Activated naive CD8-positive, alpha-beta T cell treated with anti-CD3 and anti-CD28 coated beads for 36 hours (primary cell): ENCODE data around the gene CCDC12. TPM values are rescaled to one million over a fixed set of nuclear protein-coding genes. Genes with fewer than 3 reads are reported as not detected.

Experiments used
- DNase-seq: peaks from one replicate; pipeline ENCODE4 v3.0.0; 2021
- H3K27ac Mint-ChIP-seq: one replicate; pipeline ENCODE4 v1.8.0; 2022; ENCODE audit warnings: mild to moderate bottlenecking, moderate library complexity, mixed read lengths
- H3K27me3 Mint-ChIP-seq: one replicate; pipeline ENCODE4 v1.8.0; 2022; ENCODE audit warnings: mild to moderate bottlenecking, mixed read lengths
- H3K36me3 Mint-ChIP-seq: one replicate; pipeline ENCODE4 v1.8.0; 2021; ENCODE audit warnings: mild to moderate bottlenecking, mixed read lengths
- H3K4me1 Mint-ChIP-seq: one replicate; pipeline ENCODE4 v1.8.0; 2021; ENCODE audit warnings: mixed read lengths
- H3K4me3 Mint-ChIP-seq: one replicate; pipeline ENCODE4 v1.8.0; 2022; ENCODE audit warnings: mild to moderate bottlenecking, moderate library complexity, mixed read lengths
- H3K9me3 Mint-ChIP-seq: one replicate; pipeline ENCODE4 v1.8.0; 2022; ENCODE audit warnings: mixed read lengths
- total RNA-seq, 2 experiments: library from RNA; stranded (reverse); gene quantifications; one replicate each; pipeline ENCODE4 v1.2.3, GENCODE V29; 2021

Gene CCDC12
- total RNA-seq, 2 experiments from 2014 or later = 48.8 to 55.4 TPM

DNA sequence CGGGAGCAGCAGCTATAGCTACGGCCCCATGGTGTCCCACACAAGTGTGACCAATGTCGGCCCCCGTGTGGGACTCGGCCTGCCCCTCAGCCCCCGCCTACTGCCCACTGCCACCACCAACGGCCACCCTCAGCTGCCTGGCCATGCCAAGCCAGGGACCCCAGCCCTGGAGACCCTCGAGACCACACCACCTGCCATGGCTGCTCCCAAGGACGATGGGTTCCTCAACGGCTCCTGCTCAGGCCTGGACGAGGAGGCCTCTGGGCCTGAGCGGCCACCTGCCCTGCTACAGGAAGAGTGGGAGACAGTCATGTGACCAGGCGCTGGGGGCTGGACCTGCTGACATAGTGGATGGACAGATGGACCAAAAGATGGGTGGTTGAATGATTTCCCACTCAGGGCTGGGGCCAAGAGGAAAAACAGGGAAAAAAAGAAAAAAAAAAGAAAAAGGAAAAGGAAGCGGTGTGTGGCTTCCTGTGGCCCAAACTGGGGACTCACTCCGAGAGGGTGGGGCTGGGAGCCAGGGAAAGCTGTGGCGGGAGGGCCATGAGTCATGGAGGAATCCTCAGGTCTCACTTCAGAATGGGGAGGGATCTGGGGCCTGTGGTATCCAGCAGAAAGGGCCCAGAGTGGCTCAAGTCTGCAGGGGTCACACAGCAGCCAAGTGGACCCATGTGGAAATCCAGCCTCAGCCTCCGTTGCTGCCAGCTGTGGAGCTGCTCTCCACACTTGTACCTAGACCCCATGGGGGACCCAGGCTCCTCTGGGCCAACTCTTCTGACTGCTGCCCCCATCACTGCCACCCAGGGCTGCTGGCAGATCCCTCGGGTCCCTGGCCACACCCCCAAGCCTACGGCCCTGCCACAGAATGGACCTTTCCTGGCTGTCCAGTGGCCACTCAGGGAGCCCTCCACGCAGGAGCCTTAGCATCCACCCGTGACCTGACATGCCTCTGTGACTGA lies 72.9 kb downstream of the CCDC12 start:
- H3K27me3 Mint-ChIP-seq = peaks cover 8% of the 10 kb centered on the region
- no peaks in the 10 kb centered on the region for H3K4me1 Mint-ChIP-seq
- no peak overlapping the region for H3K27ac Mint-ChIP-seq
- H3K9me3 Mint-ChIP-seq = no peaks in the 10 kb centered on the region
- H3K36me3 Mint-ChIP-seq = no peaks in the 10 kb centered on the region
- no peak for DNase-seq
- no peak overlapping the region for H3K4me3 Mint-ChIP-seq

DNA sequence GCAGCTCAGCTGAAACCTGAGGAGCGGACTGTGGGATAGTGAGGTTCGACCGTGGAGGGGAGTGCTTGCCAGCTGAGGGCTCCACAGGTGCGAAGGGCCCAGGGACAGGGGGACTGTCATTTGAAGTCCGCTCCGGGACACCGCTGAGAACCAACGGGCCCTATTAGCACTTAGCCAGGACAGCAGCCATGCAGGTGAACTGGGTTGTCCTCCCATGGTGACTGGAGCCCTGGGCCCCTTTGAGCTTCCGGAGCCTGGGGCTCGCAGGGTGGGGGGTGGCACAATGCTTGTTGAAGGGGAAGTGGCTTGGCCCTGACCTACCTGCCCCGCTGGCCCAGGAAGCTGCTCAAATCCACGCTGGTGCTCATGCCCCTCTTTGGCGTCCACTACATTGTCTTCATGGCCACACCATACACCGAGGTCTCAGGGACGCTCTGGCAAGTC lies 74.3 kb downstream of the CCDC12 start:
- no peaks in the 10 kb centered on the region for H3K36me3 Mint-ChIP-seq
- no peak overlapping the region for H3K27ac Mint-ChIP-seq
- no peaks in the 10 kb centered on the region for H3K4me1 Mint-ChIP-seq
- DNase-seq = no peak
- H3K4me3 Mint-ChIP-seq = no peak overlapping the region
- no peaks in the 10 kb centered on the region for H3K9me3 Mint-ChIP-seq
- H3K27me3 Mint-ChIP-seq = peaks cover 19% of the 10 kb centered on the region

DNA sequence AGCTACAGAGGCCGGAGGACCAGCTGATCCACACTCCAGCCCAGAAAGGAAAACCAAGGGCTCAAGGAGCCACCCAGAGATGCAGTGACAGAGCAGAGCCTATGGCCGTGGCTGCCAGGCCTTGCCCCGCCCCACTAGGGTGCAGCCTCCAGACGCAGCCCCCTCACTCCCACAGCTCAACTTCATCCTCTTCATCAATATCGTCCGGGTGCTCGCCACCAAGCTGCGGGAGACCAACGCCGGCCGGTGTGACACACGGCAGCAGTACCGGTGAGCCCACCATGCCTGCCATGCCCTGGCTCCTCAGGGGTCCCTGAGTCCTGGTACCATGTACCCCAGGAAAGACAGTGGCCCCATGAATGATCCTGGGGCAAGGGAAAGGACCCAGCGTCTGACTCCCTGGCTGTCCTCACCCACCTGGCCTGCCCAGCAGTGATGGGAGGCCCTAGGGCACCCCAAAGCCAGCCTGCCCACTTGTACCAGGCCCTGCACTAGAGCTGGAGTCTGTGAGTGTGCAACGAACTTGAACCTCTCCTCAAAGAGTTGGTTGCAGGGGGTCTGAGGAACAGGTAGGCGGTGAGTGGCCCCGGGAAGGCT lies 74.9 kb downstream of the CCDC12 start:
- Mint-ChIP-seq H3K27me3 (peaks cover 21% of the 10 kb centered on the region), H3K4me3 (no peak overlapping the region), H3K4me1 (no peaks in the 10 kb centered on the region), H3K27ac (no peak overlapping the region), H3K36me3 (no peaks in the 10 kb centered on the region), H3K9me3 (no peaks in the 10 kb centered on the region)
- no peak for DNase-seq

DNA sequence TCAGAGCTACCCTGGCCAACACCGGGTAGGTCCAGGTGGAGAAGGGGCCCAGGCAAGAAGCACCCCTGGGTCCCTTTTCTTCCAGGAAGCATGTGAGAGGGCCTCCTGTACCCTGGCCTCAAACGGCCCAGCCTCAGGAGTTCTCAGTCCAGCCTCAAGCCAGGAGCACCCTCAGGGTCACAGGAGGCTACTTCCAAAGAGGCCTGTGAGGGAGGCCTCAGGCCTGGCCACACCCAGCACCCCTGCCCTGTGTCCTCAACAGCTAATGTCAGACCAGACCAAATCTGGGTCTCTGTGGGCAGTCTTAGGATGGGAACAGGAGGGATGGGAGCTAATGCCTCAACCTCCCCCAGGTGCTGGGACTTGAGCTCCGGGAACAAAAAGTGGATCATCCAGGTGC lies 75.5 kb downstream of the CCDC12 start:
- Mint-ChIP-seq H3K9me3 (no peaks in the 10 kb centered on the region), H3K27ac (no peak overlapping the region), H3K27me3 (peaks cover 27% of the 10 kb centered on the region), H3K36me3 (no peaks in the 10 kb centered on the region), H3K4me3 (no peak overlapping the region), H3K4me1 (no peaks in the 10 kb centered on the region)
- DNase-seq = no peak

DNA sequence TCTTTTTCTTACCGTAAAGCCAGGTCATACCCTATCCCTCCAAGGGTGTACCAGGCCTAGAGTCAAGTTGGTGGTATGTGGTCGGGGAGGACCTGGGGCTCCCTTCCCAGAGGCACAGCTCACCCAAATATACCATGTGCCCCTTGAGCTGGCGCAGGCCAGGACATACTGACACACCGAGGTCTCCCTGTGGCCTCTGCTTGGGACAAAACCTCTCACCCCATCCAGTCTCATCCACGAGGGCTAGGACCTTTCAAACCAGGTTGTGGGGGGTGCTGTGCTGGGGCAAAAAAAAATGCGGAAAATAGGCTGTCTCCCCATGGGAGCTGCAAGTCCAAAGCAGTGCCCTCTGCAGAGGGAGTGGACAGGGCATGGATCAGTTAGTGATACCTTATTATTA lies 76.2 kb downstream of the CCDC12 start:
- H3K36me3 Mint-ChIP-seq = no peaks in the 10 kb centered on the region
- H3K4me3 Mint-ChIP-seq = no peak overlapping the region
- peaks cover 29% of the 10 kb centered on the region for H3K27me3 Mint-ChIP-seq
- H3K27ac Mint-ChIP-seq = no peak overlapping the region
- DNase-seq = no peak
- H3K9me3 Mint-ChIP-seq = no peaks in the 10 kb centered on the region
- no peaks in the 10 kb centered on the region for H3K4me1 Mint-ChIP-seq

DNA sequence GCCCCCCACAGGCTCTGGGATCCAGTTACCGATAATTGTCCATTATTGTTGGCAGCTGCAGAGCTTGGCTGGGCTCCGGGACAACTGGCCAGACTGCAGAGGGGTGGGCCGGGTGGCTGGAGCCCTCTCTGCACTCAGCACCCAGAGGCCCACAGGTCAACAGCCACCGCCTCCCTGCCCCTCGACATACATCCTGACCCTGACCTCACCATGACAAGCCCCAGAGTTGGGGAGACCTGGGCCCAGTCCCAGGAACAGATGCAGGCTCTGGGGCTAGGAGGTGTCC lies 76.6 kb downstream of the CCDC12 start:
- no peak overlapping the region for H3K4me3 Mint-ChIP-seq
- H3K4me1 Mint-ChIP-seq = no peaks in the 10 kb centered on the region
- H3K9me3 Mint-ChIP-seq = no peaks in the 10 kb centered on the region
- H3K36me3 Mint-ChIP-seq = no peaks in the 10 kb centered on the region
- no peak for DNase-seq
- no peak overlapping the region for H3K27ac Mint-ChIP-seq
- peaks cover 32% of the 10 kb centered on the region for H3K27me3 Mint-ChIP-seq

DNA sequence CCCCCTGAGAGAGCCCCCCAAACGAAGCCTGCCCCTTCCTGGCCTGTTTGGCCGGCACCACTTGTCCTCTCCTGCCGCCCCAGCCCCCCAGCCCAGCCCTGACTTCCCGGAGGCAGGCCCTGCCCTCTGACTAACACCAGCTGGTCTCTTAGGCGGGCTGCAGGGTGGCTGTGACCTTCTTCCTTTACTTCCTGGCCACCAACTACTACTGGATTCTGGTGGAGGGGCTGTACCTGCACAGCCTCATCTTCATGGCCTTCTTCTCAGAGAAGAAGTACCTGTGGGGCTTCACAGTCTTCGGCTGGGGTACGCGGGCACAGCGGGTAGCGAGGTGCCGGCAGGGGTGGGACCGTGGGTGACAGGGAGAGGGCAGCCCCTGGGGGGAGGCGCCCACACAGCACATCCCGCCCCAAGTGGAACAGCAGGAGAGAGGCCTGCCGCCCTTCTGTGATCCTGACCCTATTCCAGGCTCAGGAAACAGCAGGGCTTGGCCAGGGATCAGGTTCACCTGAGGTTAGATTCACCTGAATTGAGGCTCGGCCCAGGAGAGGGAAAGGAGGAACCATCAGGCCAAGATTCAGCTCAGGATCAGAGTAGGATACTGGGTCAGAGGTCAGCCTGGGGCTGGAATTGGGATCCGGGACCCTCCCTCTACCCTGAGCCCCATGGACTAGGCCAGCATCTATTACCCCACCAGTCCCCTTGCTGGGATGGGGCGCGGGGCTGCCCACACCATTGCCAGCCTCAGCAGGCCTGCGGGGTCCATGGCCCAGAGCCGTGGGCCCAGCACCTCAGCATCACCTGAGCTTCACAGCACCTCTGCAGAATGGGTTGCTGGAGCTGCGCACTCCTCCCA lies 77.2 kb downstream of the CCDC12 start:
- Mint-ChIP-seq H3K4me3 (no peak overlapping the region), H3K36me3 (no peaks in the 10 kb centered on the region), H3K27me3 (peaks cover 35% of the 10 kb centered on the region), H3K27ac (no peak overlapping the region), H3K4me1 (no peaks in the 10 kb centered on the region), H3K9me3 (no peaks in the 10 kb centered on the region)
- DNase-seq = no peak

DNA sequence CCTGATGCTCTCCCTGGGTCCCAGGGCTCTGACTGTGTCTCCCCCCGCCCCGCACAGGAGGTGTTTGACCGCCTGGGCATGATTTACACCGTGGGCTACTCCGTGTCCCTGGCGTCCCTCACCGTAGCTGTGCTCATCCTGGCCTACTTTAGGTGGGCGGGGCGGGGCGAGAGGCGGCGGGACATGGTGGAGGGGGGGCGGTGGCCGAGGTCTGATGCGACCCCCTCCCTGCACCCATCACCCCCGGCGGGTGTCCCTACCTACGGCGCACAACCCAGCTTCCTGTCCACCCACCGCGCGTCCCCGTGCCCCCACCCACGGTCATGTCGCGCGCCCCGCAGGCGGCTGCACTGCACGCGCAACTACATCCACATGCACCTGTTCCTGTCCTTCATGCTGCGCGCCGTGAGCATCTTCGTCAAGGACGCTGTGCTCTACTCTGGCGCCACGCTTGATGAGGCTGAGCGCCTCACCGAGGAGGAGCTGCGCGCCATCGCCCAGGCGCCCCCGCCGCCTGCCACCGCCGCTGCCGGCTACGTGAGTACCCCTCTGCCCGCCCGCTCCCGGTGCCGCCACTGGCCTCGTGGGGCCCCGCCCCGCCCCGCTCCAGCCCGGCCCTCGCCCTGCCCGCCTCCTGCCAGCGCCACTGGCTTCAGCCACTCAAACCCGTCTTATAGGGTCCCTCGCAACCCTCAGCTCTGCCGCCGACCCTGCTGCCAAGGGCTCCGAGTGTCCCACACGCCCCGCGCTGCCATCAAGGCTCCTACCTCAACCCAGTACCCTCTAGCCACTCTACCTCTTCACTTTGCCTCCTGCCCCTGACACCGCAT lies 78.0 kb downstream of the CCDC12 start:
- no peak for DNase-seq

DNA sequence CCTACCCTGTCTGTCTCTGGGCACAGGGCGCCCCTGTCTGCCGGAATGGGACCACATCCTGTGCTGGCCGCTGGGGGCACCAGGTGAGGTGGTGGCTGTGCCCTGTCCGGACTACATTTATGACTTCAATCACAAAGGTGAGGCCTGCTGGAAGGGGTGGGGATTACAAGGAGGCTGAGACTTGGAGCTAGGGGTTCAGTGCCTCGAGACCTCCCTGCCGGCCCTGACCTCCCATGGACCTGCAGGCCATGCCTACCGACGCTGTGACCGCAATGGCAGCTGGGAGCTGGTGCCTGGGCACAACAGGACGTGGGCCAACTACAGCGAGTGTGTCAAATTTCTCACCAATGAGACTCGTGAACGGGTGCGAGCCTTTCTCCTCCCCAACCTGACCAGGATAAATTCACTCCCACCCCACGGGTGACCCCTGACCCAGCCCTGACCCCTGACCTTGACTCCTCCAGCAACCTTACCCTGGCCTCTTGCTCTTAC lies 78.7 kb downstream of the CCDC12 start:
- H3K36me3 Mint-ChIP-seq = no peaks in the 10 kb centered on the region
- H3K9me3 Mint-ChIP-seq = no peaks in the 10 kb centered on the region
- H3K27ac Mint-ChIP-seq = no peak overlapping the region
- no peak overlapping the region for H3K4me3 Mint-ChIP-seq
- no peak for DNase-seq
- peaks cover 49% of the 10 kb centered on the region for H3K27me3 Mint-ChIP-seq
- H3K4me1 Mint-ChIP-seq = no peaks in the 10 kb centered on the region

More for the DNA sequence above, 78.0 kb downstream of the CCDC12 start:
- H3K4me1 Mint-ChIP-seq = no peaks in the 10 kb centered on the region
- peak overlapping the region; percentile 14 for H3K4me3 Mint-ChIP-seq
- H3K27me3 Mint-ChIP-seq = peaks cover 43% of the 10 kb centered on the region
- H3K9me3 Mint-ChIP-seq = no peaks in the 10 kb centered on the region
- H3K27ac Mint-ChIP-seq = no peak overlapping the region
- H3K36me3 Mint-ChIP-seq = no peaks in the 10 kb centered on the region

DNA sequence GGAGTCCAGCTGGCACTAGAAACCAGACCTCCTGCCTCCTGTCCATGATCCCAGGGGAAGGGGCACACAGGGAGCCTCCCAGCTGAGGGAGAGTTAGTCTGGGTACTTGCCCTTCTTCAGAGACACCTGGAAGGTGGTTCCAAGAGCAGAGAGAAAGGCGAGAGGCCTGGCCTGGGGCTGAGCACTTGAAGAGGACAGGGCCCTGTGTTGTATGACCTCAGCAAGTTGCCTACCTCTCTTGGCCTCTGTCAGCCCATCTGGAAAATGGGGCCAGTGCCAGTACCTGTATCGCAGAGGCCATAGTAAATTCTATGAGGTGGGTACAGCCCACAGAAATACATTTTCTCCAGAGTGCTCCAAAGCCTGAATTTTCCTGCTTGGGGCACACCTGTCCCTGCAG lies 79.5 kb downstream of the CCDC12 start:
- H3K27me3 Mint-ChIP-seq = peaks cover 57% of the 10 kb centered on the region
- H3K4me3 Mint-ChIP-seq = no peak overlapping the region
- H3K36me3 Mint-ChIP-seq = no peaks in the 10 kb centered on the region
- H3K27ac Mint-ChIP-seq = no peak overlapping the region
- no peaks in the 10 kb centered on the region for H3K9me3 Mint-ChIP-seq
- no peak for DNase-seq
- H3K4me1 Mint-ChIP-seq = no peaks in the 10 kb centered on the region

DNA sequence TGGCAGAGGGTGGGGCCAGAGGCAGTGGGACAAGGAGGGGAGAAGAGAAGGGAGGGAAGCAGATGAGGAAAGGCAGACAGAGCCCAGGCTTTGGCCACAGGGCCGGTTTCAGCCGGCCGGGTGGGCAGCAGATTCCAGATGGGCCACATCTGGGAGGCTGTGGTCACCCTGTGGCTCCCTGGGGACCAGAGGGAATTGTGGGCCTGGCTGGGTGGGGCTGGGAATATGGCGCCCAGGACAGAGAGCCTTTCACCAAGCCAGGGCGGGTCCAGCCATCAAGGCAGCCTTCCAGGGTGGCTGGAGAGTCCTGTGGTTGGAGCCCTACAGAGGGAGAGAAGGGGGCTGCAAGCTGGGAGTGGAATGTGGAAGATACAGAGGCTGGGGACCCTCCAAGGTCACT lies 80.2 kb downstream of the CCDC12 start:
- H3K9me3 Mint-ChIP-seq = no peaks in the 10 kb centered on the region
- H3K4me3 Mint-ChIP-seq = no peak overlapping the region
- no peaks in the 10 kb centered on the region for H3K4me1 Mint-ChIP-seq
- peaks cover 63% of the 10 kb centered on the region for H3K27me3 Mint-ChIP-seq
- H3K36me3 Mint-ChIP-seq = no peaks in the 10 kb centered on the region
- DNase-seq = no peak
- no peak overlapping the region for H3K27ac Mint-ChIP-seq

DNA sequence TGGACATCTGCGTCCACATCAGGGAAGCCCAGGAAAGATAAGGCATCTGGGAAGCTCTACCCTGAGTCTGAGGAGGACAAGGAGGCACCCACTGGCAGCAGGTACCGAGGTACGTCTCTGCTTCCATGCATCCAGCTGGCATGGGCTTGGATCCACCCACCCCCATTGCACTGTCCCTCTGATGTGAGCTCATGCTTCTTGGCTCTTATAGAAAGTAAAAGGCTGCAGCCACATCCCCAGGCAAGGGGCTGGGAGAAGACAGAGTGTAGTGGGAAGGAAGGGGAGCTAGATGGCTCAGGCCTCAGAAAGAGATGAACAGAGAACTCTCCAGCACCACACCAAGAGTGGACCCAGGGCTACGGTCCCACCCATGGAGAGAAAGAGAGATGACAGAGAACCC lies 80.8 kb downstream of the CCDC12 start:
- Mint-ChIP-seq H3K27ac (no peak overlapping the region), H3K9me3 (no peaks in the 10 kb centered on the region), H3K27me3 (peaks cover 70% of the 10 kb centered on the region), H3K4me1 (no peaks in the 10 kb centered on the region), H3K4me3 (no peak overlapping the region), H3K36me3 (no peaks in the 10 kb centered on the region)
- DNase-seq = no peak

DNA sequence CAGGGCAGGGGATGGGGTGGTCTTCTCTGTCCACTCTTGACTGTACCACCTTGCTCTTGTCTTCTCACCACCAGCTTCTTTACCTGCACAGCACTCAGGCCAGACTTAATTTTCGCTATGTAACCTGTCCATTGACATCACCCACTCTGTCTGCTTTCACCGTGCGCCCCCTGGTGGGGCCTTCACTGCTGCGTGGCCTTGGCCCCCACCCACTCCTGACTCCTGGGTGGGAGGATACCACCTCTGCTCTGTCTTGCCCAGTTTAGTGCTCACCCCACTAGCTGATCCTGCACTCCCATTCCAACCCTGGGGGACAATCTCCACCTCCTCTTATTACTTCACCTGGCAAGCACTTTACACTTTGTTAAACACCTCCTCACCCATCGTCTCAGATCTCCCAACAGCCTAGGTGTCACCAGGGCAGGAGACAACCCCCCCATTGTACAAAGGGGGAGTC lies 81.3 kb downstream of the CCDC12 start:
- Mint-ChIP-seq H3K4me3 (no peak overlapping the region), H3K36me3 (no peaks in the 10 kb centered on the region), H3K27ac (no peak overlapping the region), H3K4me1 (no peaks in the 10 kb centered on the region), H3K9me3 (no peaks in the 10 kb centered on the region), H3K27me3 (peaks cover 73% of the 10 kb centered on the region)
- DNase-seq = peak; percentile 75

DNA sequence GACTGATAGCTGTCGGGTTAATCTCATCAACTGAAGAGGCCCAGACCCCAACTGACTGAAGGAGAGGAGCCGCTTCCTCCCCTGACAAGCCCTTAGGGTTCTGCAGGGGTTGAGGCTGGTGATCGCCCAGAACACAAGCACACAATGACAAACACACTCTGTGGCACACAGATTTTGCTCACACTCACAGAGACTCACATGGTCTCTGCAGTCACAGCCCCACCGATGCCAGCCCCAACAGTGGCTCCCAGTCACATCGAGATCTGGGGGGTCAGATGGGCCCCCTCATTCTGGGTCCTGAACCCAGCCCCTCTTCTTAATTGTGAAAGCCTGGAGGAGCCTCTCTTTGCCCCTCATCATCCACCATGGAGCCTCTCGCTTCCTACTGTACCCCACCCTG lies 82.3 kb downstream of the CCDC12 start:
- H3K4me1 Mint-ChIP-seq = no peaks in the 10 kb centered on the region
- H3K27ac Mint-ChIP-seq = no peak overlapping the region
- DNase-seq = no peak
- H3K36me3 Mint-ChIP-seq = no peaks in the 10 kb centered on the region
- no peaks in the 10 kb centered on the region for H3K9me3 Mint-ChIP-seq
- H3K4me3 Mint-ChIP-seq = no peak overlapping the region
- peaks cover 71% of the 10 kb centered on the region for H3K27me3 Mint-ChIP-seq
